Esophagus mucosa (tissue), 1 donor: ENCODE results near the gene HS6ST1. TPM values are rescaled to one million over a fixed set of nuclear protein-coding genes. Genes with fewer than 3 reads are reported as not detected.
"Not testable (repeated sequence)": the region's sequence is repeated elsewhere in the genome, so short reads cannot be mapped to it uniquely, and the experiment has no call there.

Experiments
- ATAC-seq: fragments of 200-7000 bp; cut with Tn5 transposase; one replicate; pipeline ENCODE4 v1.9.1; 2020
- total RNA-seq: library from RNA; stranded (reverse); gene quantifications from one replicate; pipeline ENCODE4 v1.2.4, GENCODE V29; 2023
- donor health status: DM: yes; HTN: yes; CAD: no.

The HS6ST1 gene
- total RNA-seq, 1 donor from 2014 or later, result 30.8 TPM

DNA sequence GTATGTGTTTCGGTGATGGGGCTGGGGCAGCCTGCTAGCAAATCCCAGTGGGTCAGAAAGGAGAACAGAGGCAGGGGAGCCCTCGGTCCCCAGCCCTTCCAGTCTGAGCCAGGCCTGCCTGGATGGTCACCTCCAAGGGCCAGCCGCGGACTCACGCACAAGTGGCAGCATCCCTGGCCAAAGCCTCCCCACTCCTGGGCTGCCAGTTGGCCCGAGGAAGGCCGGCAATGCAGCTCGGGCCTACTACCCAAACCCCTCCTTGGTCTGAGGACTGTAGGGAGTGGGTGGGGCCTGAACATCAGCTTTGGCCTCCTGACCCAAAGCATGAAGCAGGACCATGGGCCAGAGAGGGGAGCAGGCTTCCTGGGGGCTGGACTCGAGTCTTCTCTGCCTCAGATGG, 51.5 kb downstream of the HS6ST1 start:
- ATAC-seq, result not testable (repeated sequence)

DNA sequence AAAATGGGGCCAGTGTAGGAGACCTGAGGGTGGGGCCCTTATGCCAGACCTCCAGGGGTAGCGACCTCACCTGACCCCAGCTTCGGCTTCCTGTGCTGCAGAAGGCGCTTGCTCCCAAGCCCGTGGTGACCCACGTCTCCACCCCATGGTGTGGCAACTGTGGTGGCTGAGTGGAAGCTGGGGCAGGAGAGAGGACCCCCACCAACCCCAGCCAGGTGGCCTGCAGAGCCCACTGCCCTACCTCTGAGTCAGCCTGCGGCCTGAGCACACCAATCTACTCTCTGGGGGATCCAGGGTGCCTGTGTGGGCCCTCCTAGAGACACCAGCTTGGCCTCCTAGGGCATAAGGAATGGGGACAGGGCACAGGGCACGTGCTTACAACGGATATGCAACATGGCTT, 52.2 kb downstream of the HS6ST1 start:
- ATAC-seq, result not testable (repeated sequence)

DNA sequence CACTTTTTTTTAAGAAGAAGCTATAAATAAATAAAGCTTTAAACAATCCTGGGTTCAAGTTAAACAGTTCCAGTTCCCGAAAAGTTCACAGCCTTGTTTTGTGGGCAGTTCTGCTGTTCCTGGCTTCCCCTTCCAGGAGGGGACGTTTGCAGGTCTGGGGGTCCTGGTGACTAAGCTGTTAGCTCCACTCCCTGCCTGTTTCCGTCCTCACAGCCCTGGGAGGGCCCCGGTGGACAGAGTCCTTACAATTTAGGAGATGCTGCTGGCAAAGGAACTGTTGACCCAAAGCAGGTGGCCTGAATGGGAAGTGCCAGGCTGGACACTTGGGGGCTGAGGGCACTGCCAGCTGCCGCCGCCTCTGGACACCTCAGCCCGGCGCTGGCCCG, 53.1 kb downstream of the HS6ST1 start:
- not testable (repeated sequence) for ATAC-seq

DNA sequence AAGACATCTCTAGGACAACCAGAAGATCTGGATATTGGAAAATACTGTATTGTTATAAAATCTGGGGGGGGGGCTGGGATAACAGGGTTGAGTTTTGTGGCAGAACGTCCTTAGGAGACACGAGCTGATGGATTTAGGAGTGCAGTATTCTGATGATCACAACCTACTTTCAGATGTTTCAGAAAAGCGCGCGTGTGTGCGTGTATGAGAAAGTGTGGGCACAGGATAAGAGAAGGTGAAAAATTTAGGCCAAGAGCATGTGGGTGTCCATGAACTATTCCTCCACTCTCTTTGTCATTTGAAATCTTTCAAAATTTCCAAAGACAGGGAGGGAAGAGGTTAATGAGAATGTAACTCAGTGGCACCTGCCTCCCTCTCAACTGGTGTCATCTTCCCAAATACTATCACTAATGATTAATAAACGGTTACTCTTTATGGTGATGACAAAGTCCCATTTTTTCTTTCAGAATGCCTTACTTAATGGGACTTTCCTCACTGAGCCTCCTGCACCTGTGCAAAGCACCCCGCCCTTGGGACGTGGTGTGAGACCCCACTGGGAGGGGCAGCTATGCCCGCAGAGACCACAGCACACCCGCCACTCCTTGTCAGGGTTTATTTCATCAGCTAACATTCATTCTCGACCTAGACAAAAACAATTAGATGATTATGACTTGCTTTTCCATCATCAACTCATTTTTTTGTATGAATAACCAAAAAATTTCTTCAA, 53.6 kb downstream of the HS6ST1 start:
- no peak for ATAC-seq

DNA sequence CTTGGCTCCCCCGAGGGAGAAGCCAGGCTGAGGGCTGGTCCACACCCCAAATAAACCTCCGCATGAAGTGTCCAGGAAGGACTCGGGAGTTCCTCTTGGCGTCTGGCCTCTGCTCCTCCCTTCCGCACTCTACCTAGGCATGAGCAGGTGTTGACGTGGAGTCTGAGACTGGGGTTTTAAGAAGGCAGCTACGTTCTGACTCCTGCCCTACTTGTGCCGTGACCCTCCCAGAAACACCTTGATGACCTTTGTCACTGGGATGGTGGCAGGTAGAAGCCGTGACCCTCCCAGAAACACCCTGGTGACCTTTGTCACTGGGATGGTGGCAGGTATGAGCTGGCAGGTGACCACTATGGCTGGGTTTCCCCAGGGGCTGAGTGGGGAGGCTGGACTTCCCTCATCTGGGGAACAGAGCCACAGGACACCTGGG, 54.8 kb downstream of the HS6ST1 start:
- ATAC-seq, result peak; percentile 8

DNA sequence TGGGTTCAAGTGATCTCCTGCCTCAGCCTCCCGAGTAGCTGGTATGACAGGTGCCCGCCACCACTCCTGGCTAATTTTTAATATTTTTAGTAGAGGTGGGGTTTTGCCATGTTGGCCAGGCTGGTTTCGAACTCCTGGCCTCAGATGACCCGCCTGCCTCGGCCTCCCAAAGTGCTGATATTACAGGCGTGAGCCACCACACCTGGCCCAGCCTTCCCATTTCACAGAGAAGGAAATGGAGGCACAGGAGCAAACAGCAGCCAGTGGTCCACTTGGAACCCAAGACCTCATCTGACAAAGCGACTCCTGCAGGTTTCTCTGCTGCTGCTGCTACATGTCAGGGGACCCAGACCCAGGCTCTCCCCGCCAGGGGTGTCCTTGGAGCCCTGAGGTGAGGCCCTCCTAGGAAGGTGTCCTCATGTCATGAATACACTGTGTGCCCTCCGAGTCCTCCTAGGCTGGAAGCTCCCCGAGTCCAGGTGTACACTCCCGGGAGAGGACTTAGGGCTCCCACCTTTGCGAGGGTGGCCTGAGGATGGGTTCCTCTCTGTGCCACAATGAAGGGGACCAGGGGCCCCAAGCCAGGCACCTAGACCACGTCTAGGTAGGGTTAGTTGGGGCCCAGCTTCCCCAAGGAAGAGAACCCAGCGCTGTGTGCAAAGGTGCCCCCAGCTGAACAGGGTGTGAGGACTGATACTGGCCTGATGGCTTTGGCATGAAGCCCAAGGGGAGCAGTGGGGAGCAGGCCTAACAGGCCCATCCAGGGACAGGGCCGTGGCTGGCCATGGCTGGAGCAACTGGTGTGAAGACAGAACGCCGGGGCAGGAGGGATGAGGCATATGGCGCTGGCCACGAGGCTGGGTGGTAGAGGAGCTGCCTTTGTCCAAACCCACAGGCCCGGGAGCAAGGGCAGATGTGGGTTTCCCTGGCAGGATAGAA, 56.1 kb downstream of the HS6ST1 start:
- ATAC-seq, result peak; percentile 22

DNA sequence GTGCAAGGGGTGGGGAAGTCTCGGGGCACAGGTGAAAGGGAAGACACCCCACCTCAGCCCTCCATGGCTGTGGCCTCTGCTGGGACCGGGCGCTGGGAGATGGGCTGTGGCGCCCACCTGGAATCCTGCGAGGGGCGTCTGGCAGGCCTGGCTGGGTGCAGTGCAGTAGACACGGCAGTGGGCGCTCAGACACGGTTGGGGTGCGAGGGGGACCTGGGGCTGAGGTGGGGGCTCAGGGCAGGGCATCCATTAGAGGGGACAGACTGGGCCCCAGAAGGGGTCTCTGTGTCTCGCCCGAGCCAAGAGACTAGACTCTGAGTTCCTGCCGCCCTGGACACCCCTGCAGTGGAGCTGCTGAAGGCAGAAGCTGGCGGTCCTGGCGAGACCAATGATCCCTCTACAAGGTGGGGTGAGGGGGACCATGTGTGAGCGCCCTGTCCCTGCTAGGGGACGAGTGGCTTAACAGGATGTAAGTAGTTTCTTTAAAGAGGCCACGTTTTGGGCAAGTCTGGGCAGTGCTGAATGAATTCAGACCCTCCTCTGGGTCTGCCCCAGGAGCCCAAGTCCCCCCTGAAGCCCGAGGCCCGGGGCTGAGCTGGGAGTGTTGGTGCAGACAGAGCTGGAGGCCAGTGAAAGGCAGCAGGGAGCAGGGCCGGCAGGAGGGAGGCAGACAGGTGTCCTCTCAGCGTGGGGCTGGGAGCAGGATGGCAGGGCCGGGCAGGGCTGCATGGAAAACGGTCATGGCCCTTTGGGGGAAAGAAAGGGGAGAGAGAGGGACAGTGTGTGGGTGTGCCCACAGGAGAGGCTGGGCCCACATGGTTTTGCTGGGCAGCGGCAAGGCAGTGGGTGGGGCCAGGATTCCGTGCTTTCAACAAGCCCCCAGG, 57.2 kb downstream of the HS6ST1 start:
- peak; percentile 26 for ATAC-seq

DNA sequence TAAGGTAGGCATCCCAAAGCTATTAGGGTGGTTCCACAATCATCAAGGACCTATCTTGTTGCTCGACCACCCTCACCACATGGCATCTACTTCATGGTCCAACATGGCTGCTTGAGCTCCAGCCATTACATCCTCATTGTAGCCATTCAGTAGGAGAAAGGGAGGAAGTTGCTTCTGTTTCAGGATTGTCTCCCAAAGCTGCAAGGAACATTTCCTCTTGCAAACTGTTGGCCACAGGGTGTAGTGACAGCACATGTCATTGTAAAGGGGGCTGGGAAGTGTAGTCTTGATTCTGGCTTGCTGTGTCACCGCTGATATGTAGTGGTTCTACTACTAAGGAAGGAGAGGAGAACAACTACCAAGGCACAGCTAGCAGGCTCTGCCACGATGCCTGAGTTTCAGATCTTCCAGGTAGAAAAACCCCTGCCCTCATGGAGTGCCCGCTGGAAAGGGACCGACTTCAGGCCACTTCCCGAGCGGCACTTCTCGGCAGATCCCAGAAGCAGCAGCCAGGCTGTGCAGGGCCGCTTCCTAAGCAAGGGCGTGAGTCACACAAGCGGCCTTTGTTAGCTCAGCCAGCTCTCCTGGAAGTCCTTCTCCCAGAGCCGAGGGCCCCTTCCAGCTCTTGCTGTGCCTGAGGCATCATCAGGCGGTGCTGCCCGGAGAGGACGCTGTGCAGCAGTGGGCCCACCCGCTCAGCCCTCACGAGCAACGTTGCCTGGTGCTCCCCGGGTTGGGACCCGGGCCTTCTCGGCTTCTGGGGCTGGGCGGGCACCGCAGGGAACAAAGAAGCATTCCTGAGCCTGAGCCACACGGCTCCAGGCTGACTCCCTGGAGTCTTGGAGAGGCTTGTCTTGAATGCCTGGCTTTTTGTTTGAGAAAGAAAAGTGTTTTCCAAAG, 58.2 kb downstream of the HS6ST1 start:
- peak; percentile 82 for ATAC-seq

DNA sequence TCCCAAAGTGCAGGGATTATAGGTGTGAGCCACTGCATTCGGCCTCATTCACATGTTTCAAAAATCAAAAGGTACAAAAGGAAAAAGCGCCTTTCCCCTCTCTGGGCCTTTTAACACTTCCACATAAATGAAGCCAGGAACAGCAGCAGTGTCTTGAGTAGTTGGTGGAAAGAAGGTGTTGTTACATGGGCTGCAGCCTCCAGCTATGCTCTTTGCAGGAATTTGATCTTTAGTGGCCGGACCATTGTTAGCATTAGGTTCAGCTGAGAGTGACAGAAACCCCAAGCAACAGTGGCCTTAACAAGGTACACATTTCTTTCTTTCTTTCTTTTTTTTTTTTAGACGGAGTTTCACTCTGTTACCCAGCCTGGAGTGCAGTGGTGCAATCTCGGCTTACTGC, 59.1 kb downstream of the HS6ST1 start:
- no peak for ATAC-seq

DNA sequence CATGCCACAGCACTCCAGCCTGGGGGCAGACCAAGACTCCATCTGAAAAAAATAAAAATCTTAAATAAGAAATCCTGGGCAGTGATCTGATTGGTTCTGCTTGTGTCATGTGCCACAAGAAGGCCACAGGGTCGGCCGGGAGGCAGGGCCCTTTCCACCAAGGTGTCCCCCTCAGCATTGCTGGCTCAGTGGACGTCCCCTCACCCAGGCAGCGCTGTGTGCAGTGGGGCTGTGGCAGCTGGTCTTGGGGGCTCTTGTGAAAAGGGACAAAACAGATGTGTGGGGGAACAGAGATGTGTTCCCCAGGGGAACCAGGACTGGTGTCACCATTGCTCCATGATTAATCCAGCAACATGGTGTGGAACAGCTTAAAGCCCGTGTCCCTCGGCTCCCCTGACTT, 60.5 kb downstream of the HS6ST1 start:
- ATAC-seq, result no peak

DNA sequence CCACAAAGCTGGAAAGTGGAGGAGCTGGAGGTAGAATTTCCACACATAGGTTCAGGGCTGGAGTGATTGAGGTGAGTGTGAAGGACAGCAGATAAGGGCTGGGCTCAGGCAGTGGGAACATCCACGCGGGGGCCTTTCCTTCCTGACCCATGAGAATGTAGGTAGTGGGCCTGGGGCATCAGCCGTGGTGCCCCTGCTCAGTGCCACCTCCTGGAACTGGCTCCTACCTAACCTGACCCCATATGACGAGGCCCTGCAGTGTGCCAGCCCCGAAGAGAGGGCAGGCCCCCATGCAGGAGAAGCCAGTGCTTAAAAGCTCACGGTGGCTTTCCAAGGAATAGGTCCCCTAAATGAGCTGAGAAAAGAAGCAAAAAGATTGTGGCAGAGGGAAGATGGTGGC, 66.2 kb downstream of the HS6ST1 start:
- no peak for ATAC-seq

DNA sequence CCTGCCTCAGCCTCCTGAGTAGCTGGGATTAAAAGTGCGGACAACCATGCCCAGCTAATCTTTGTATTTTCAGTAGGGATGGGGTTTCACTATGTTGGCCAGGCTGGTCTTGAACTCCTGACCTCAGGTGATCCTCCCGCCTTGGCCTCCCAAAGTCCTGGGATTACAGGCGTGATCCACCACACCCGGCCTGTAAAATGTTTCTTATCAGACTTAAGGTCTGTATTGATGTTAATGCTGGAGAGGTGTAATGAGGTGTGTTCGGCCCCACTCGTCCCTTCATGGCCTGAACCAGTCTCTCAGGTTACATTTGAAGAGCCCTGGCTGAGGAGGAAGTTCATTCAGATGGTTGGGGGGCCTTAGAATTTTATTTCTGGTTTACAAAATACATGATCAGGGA, 66.6 kb downstream of the HS6ST1 start:
- not testable (repeated sequence) for ATAC-seq

DNA sequence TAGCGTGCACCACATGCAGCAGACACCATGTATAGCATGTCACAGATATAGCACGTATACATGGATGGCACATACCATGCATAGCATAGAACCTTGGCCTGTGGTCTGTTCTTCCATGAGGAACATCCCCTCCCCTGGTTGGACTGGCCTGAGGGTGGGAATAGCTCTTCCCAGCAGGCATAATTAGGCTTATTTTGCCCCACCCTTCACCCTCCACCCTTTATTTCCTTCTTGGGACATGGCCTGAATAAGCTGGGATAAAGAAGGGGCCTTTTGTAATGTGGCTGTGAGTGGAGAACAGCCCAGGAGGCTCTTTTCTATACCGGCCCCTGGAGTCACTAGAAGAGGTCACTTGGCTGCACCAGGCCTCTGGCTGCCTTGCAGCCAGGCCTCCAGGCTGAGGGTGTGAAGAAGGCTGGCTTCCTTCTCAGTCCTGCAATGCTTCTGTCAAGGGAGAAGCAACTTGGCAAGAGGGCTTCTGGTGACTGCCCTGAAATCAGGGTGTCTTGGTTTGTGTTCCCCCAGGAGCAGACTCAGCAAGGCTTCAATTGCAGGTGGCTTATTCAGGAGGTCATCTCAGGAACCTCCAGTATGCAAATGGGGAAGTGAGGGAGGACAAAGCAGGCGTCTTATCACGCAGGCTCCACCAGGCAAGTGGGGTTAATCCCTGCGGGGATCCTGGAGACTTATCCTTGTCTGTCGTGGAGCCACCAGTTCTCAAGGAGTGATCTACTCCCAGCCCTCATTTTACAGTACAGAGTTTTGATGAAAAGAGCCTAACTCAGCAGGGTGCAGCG, 68.2 kb downstream of the HS6ST1 start:
- no peak for ATAC-seq

DNA sequence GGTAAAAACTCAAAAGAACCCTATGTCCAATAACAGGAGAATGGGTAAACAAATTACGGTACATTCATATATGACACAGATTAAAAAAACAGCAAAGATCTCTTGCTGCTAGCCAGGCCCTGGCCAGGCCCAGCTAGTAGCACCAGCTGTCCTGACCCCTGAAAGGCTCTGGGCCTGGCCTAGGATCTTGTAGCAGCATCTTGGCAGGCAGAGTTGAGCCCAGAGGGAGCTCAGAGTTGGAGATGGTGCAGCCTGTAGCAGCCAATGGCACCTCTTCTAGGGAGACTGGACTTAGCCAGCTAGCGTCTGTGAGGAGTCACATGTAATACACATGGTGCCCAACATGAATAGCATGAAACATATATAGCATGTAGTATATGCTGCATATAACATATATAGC, 69.1 kb downstream of the HS6ST1 start:
- no peak for ATAC-seq

DNA sequence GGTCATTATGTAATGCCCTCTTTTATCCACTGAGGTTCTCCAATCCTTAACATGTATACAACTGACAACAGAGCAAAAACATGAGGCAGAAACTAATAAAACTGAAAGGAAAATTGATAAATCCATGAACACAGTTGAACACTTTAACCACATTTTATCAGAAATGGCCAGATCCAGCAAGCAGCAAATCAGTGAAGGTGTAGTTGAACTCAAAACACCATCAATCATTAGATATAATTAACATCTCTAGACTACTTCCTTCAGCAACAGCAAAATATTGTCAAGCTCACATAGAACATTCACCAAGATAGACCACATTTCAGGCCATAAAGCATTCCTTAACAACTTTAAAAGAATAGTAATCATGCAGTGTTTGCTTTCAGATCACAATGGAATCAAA, 72.9 kb downstream of the HS6ST1 start:
- no peak for ATAC-seq

DNA sequence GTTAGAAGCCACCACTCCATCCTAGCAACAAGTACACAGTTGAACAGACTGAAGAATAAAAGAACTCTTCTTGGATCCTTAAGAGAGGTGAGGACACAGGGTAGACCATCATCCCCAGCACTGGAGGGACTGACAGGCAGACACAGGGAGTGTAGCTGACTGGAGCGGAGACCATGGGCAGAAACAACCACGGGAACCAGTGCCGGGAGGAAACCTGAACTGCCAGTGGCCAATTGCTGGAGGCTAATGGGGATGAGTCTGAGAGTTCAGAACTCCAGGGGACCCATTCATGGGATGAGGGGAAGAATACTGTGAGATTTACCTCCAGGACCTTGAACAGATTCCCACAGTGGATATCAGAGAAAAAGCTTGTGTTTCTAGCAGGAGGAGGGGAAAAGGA, 76.8 kb downstream of the HS6ST1 start:
- no peak for ATAC-seq

DNA sequence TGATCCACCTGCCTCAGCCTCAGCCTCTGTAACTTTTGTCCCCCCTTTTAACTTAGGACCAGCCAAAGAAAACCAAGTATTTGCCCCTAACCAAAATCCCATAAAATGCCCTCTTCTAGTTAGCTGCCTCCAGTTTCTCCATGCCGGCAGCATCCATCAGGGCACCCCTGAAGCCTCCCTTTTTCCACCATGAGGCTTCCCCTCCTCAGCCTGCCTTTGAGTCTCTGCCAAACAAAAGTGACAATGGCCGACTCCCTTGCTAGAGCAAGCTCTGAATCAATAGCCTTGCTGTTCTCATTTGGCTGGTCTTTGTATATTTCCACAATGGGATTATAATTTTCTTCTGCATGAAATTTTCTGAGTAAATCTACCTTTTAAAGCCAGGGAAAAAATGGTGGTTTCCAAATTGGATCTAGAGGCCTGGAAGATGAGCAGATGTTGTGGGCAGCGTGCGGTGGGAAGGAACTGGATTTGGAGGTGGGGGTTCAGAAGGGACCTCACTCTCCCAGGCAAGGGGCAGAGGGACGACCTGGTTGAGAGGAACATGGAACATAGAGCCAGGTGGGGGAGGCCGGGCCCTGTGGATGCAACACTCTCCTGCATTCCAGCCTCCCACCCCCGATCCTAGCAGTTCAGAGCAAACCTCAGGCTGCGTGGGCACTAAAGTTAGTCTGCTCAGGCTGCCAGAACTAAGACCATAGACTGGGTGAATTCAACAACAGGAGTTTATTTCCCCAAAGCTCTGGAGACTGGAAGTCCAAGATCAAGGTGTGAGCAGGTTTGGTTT, 80.6 kb downstream of the HS6ST1 start:
- no peak for ATAC-seq

DNA sequence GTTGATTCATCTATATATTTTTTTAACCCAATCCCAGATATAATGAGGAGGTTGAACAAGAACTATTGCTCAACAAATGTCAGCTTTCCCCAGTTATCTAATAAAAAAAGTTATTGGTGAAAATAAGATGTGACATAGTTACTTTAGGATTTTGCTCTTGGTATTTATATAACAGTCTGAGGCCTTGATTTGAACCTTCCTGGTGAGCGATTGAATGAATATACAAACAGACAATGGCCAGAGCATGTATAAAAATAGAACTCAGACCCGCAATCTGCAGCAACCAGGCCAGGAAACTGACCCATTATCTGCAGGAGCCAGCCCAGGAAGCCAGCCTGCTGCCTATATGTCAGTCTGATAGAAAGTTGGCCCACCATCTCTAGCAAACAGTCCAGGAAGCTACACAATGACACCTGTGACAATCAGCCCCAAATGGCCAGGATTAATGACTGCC, 81.6 kb downstream of the HS6ST1 start:
- ATAC-seq, result no peak

DNA sequence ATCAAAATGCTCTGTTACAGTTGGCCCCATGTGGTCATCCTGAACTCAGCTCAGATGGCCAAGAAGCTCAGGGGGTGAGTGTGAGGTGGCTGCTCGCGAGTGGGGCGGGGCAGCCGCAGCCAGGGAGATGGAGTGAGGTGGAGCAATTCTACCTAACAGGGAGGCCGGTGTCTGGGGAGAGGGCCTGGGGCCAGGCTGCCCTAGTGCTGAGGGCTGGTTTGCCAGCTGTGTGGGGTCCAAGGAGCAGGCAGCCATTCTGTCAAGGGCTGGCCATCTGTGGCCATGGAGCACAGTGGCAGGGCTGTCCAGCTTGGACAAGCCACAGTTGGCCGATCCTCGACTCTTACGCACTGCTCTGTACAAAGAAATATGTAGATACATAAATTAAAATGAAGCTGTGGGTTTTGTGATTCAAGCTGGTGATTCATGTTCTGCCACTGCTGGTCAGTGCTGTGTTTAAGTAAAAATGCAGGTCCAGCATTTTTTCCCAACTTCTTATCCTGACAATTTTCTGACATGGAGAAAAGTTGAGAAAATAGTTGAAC, 82.1 kb downstream of the HS6ST1 start:
- ATAC-seq, result no peak

DNA sequence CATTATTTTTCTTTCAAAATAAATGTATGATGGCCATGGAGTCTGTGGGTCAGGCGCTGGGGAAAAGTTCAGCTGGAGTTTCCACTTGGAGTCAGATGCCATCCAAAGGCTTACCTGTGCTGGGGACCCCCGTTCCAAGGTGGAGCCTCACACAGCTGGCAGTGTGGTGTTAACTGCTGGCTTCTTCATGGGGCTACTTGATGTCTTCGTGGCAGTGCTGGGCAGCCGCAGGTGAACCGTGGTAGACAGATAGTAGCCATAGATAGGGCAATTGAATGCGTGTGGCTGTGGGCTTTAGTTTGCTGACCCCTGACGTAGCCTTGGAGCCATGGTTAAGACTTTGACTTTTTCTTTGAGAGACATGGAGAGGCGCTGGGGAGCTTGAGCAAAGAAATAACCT, 83.1 kb downstream of the HS6ST1 start:
- ATAC-seq, result no peak
